WI38 (cell line): ENCODE data around the gene AGBL4.

Source experiments
- H3K4me3 ChIP-seq: 2 replicates; pipeline ENCODE4 v1.5.1; 2011; ENCODE audit warnings: low read depth, mild to moderate bottlenecking, control low read depth, low read length
- CTCF ChIP-seq: IDR thresholded peaks from 2 replicates; pipeline ENCODE4 v1.5.1; 2012; ENCODE audit warnings: low read depth, mild to moderate bottlenecking, control low read depth, low read length

Gene AGBL4

GRCh38 chr1:48688102-48688760, 1335.5 kb downstream of the AGBL4 start:
- no peak overlapping the region for H3K4me3 ChIP-seq
- TF ChIP-seq CTCF, result no peak

GRCh38 chr1:48687282-48688045, 1336.3 kb downstream of the AGBL4 start:
- H3K4me3 ChIP-seq, result no peak overlapping the region
- TF ChIP-seq CTCF, result no peak

GRCh38 chr1:48686159-48686558, 1337.6 kb downstream of the AGBL4 start:
- H3K4me3 ChIP-seq, result no peak overlapping the region
- no peak for TF ChIP-seq CTCF

- H3K4me3 ChIP-seq, result no peak overlapping the region
- TF ChIP-seq CTCF, result no peak
Measured at GRCh38 chr1:48684381-48684780, 1339.4 kb downstream of the AGBL4 start.

- H3K4me3 ChIP-seq, result no peak overlapping the region
- TF ChIP-seq CTCF, result no peak
Measured at GRCh38 chr1:48683839-48684238, 1339.9 kb downstream of the AGBL4 start.

GRCh38 chr1:48681476-48682305, 1342.1 kb downstream of the AGBL4 start:
- no peak overlapping the region for H3K4me3 ChIP-seq
- TF ChIP-seq CTCF, result no peak
